Transverse colon (tissue), 4 donors: ENCODE measurements around the gene TANGO2. TPM values are rescaled to one million over a fixed set of nuclear protein-coding genes. Genes with fewer than 3 reads are reported as not detected.
A peak's percentile ranks its signal among the peaks of the same experiment; 100 is the strongest.

ENCODE experiments used
- DNase-seq: peaks from one replicate; pipeline ENCODE4 v3.0.0-alpha.2; 2019
- H3K27ac ChIP-seq, 4 donors: fragments of 200-600 bp; sonication (generic); 2 replicates each; pipeline ENCODE4 v1.5.1; 2016 to 2018; ENCODE audit warnings: inconsistent platforms in 4 of 4
- H3K27me3 ChIP-seq: fragments of 200-600 bp; sonication (generic); 2 replicates; pipeline ENCODE4 v1.5.1; 2017; ENCODE audit warnings: inconsistent platforms
- H3K36me3 ChIP-seq, 4 donors: fragments of 200-600 bp; sonication (generic); 2 replicates each; pipeline ENCODE4 v1.5.1; 2017 to 2019; ENCODE audit warnings: inconsistent platforms in 4 of 4
- H3K4me1 ChIP-seq, 4 donors: fragments of 200-600 bp; sonication (generic); 2 replicates each; pipeline ENCODE4 v1.5.1; 2017 to 2020; ENCODE audit warnings: inconsistent platforms in 4 of 4
- H3K4me3 ChIP-seq, 4 donors: fragments of 200-600 bp; sonication (generic); 1 replicate in 1 of 4; 2 replicates in 3 of 4; pipeline versions ENCODE4 v1.5.1 to v1.6.1; 2017 to 2019; ENCODE audit warnings: inconsistent platforms in 4 of 4
- H3K9me3 ChIP-seq, 2 donors: fragments of 200-600 bp; sonication (generic); 2 replicates each; pipeline ENCODE4 v1.5.1; 2017 to 2019; ENCODE audit warnings: inconsistent platforms in 2 of 2
- CTCF ChIP-seq, 5 experiments: fragments of 200-600 bp in 3 of 5; fragments of 450-650 bp in 2 of 5; sonication (generic) in 3 of 5; IDR thresholded peaks; 1 replicate in 2 of 5; 2 replicates in 3 of 5; pipeline ENCODE4 v1.5.1; 2016 to 2017; ENCODE audit warnings: antibody characterized with exemption in 5 of 5, inconsistent platforms in 3 of 5, mild to moderate bottlenecking in 2 of 5, moderate library complexity in 1 of 5
- EP300 ChIP-seq: sonication (generic); formaldehyde crosslinking; IDR thresholded peaks from one replicate; pipeline ENCODE4 v1.6.1; 2017; ENCODE audit warnings: antibody characterized with exemption, low read depth
- POLR2A ChIP-seq: fragments of 450-650 bp; IDR thresholded peaks from one replicate; pipeline ENCODE4 v1.6.1; 2016; ENCODE audit warnings: antibody characterized with exemption, mild to moderate bottlenecking, moderate library complexity
- POLR2AphosphoS5 ChIP-seq, 3 donors: sonication (generic); formaldehyde crosslinking; IDR thresholded peaks; one replicate each; pipeline ENCODE4 v1.6.1; 2016; ENCODE audit warnings: antibody characterized with exemption in 3 of 3
- WGBS, 2 donors: methylation state at CpG; one replicate each; pipeline ENCODE4 v1.1.5; 2018; ENCODE audit warnings: low coverage in 1 of 2; 5-methylcytosine and 5-hydroxymethylcytosine counted together
- in situ Hi-C, 4 donors: fragments of 200-750 bp; cut with MboI; loops; one replicate each; pipeline versions ENCODE4 v1.15.0 to v1.15.1; 2017; ENCODE audit warnings: low sequenced_read_pairs in 3 of 4, low pct_ligation_motif_present in 1 of 4, low pct_unique_long_range_greater_than_20kb in 1 of 4
- intact Hi-C: fragments of 100-400 bp; cut with DNase I; formaldehyde crosslinking; loops from one replicate; pipeline ENCODE4 v1.15.1; 2023; ENCODE audit warnings: low total_unique reads
- total RNA-seq, 4 donors: library from RNA; depleted of rRNA; stranded (reverse); fragments of >200 nt; gene quantifications; one replicate each; pipeline ENCODE4 v1.1.0, GENCODE V29; 2016

The TANGO2 gene
- total RNA-seq, 4 donors from 2014 or later: 32.9 to 101 (median 50.6) TPM

- TF ChIP-seq CTCF (IDR thresholded peaks at IDR 0.05): no peak
- TF ChIP-seq POLR2AphosphoS5 (IDR thresholded peaks at IDR 0.05): no peak
- no peak for TF ChIP-seq POLR2A
- no peak for TF ChIP-seq EP300
- WGBS, 2 donors: 86% methylated on average over 21 of the region's 23 CpGs; no CpG with 5 or more reads in 1 of the 2 donors
- H3K36me3 ChIP-seq: no peaks in the 10 kb centered on the region
- in situ Hi-C loops: no loop called here
- no peak overlapping the region for H3K4me3 ChIP-seq
- no peak for DNase-seq
- intact Hi-C loops: no loop called here
- H3K9me3 ChIP-seq: no peaks in the 10 kb centered on the region
- peaks cover 0 to 5% (median 4%) of the 10 kb centered on the region in 4 donors for H3K4me1 ChIP-seq
- H3K27me3 ChIP-seq: no peaks in the 10 kb centered on the region
- H3K27ac ChIP-seq: peak overlapping the region in 1 of 4 donors; percentile 34
Observed at GRCh38 chr22:19991645-19992451, 29.1 kb upstream of the TANGO2 start.

- Histone ChIP-seq H3K9me3 (no peaks in the 10 kb centered on the region), H3K4me3 (no peak overlapping the region), H3K36me3 (no peaks in the 10 kb centered on the region), H3K4me1 (peaks cover 0 to 1% (median under 1%) of the 10 kb centered on the region in 4 donors), H3K27me3 (no peaks in the 10 kb centered on the region), H3K27ac (no peak overlapping the region)
- no peak for TF ChIP-seq POLR2A
- TF ChIP-seq EP300: no peak
- intact Hi-C loops: no loop called here
- WGBS, 2 donors: 90% methylated on average over 7 of the region's 7 CpGs; no CpG with 5 or more reads in 1 of the 2 donors
- DNase-seq: no peak
- in situ Hi-C loops: no loop called here
Observed at GRCh38 chr22:19992481-19992911, 28.4 kb upstream of the TANGO2 start.

GRCh38 chr22:19992921-19993355 lies 28.0 kb upstream of the TANGO2 start:
- H3K27ac ChIP-seq: no peak overlapping the region
- H3K4me3 ChIP-seq: no peak overlapping the region
- no peaks in the 10 kb centered on the region for H3K27me3 ChIP-seq
- DNase-seq: no peak
- no peaks in the 10 kb centered on the region for H3K9me3 ChIP-seq
- H3K36me3 ChIP-seq: no peaks in the 10 kb centered on the region
- 83% methylated on average over 6 of the region's 6 CpGs; no CpG with 5 or more reads in 1 of the 2 donors for whole genome bisulfite sequencing, 2 donors
- no peaks in the 10 kb centered on the region for H3K4me1 ChIP-seq
- in situ Hi-C loops: no loop called here
- TF ChIP-seq POLR2A: no peak
- no peak for TF ChIP-seq CTCF (IDR thresholded peaks at IDR 0.05)
- no peak for TF ChIP-seq EP300
- no peak for TF ChIP-seq POLR2AphosphoS5 (IDR thresholded peaks at IDR 0.05)
- intact Hi-C loops: no loop called here

- Histone ChIP-seq H3K4me1 (no peaks in the 10 kb centered on the region), H3K36me3 (no peaks in the 10 kb centered on the region), H3K4me3 (no peak overlapping the region), H3K9me3 (no peaks in the 10 kb centered on the region), H3K27ac (no peak overlapping the region), H3K27me3 (no peaks in the 10 kb centered on the region)
- no peak for DNase-seq
- TF ChIP-seq EP300: no peak
- TF ChIP-seq CTCF (IDR thresholded peaks at IDR 0.05): no peak
- no peak for TF ChIP-seq POLR2A
- no peak for TF ChIP-seq POLR2AphosphoS5 (IDR thresholded peaks at IDR 0.05)
- intact Hi-C loops: no loop called here
- in situ Hi-C loops: no loop called here
- WGBS, 2 donors: 77 to 82% methylated on average over 5 to 7 of the region's 7 CpGs
Observed at GRCh38 chr22:19993926-19994325, 27.0 kb upstream of the TANGO2 start.
